Fibroblast of pulmonary artery (primary cell): ENCODE measurements around the gene CWC27.
"Not testable (repeated sequence)": the region's sequence is repeated elsewhere in the genome, so short reads cannot be mapped to it uniquely, and the experiment has no call there.

ENCODE experiments used
- DNase-seq: peaks from one replicate; pipeline ENCODE4 v3.0.0-alpha.2; 2010; ENCODE audit warnings: low read depth
- H3K4me3 ChIP-seq: replicated peaks from 2 replicates; pipeline ENCODE4 v1.5.1; 2011; ENCODE audit warnings: low read depth, mild to moderate bottlenecking, control low read depth, low read length, moderate library complexity
- CTCF ChIP-seq: IDR thresholded peaks from 2 replicates; pipeline ENCODE4 v1.5.1; 2011; ENCODE audit warnings: mild to moderate bottlenecking, control low read depth, low read length, inconsistent platforms; ENCODE audit errors: missing control alignments

The CWC27 gene

GRCh38 chr5:64923151-64923685 is 154.5 kb downstream of the CWC27 start:
- no peak for TF ChIP-seq CTCF
- peak; percentile 47 for DNase-seq
- H3K4me3 ChIP-seq: no peak overlapping the region

GRCh38 chr5:64925123-64925522 is 156.4 kb downstream of the CWC27 start:
- no peak for DNase-seq
- TF ChIP-seq CTCF: no peak
- no peak overlapping the region for H3K4me3 ChIP-seq

- no peak overlapping the region for H3K4me3 ChIP-seq
- DNase-seq: no peak
- no peak for TF ChIP-seq CTCF
These were observed 161.1 kb downstream of the CWC27 start for GRCh38 chr5:64929833-64930232.

GRCh38 chr5:64930672-64931318 is 162.1 kb downstream of the CWC27 start:
- no peak for DNase-seq
- TF ChIP-seq CTCF: no peak
- H3K4me3 ChIP-seq: no peak overlapping the region

GRCh38 chr5:64939422-64939771 is 170.7 kb downstream of the CWC27 start:
- not testable (repeated sequence) for H3K4me3 ChIP-seq, DNase-seq

- peak; percentile 25 for DNase-seq
- H3K4me3 ChIP-seq: no peak overlapping the region
- TF ChIP-seq CTCF: no peak
These were observed 171.2 kb downstream of the CWC27 start for GRCh38 chr5:64939772-64940510.

GRCh38 chr5:64942460-64942859 is 173.7 kb downstream of the CWC27 start:
- no peak overlapping the region for H3K4me3 ChIP-seq
- no peak for TF ChIP-seq CTCF
- DNase-seq: no peak
